ENCODE measurements around the gene MOGAT3.
"Not testable (repeated sequence)": the region's sequence is repeated elsewhere in the genome, so short reads cannot be mapped to it uniquely, and the experiment has no call there.

MOGAT3 gene

GRCh38 chr7:101203740-101204738, 3.2 kb upstream of the MOGAT3 start:
- peak in 2 of 5 experiments; percentile 13 to 27 for DNase-seq

GRCh38 chr7:101202603-101202918, 1.7 kb upstream of the MOGAT3 start:
- no peak for DNase-seq

GRCh38 chr7:101201695-101202602, 1.1 kb upstream of the MOGAT3 start:
- no peak for DNase-seq

GRCh38 chr7:101200504-101200861, 353 bp downstream of the MOGAT3 start:
- no peak for DNase-seq

- DNase-seq: not testable (repeated sequence)
These were observed 1.3 kb downstream of the MOGAT3 start for GRCh38 chr7:101199522-101199921.

GRCh38 chr7:101198476-101198875, 2.4 kb downstream of the MOGAT3 start:
- DNase-seq: no peak

- DNase-seq: no peak
These were observed 2.8 kb downstream of the MOGAT3 start for GRCh38 chr7:101197991-101198390.

GRCh38 chr7:101195884-101196283, 5.0 kb downstream of the MOGAT3 start:
- DNase-seq: no peak

GRCh38 chr7:101189109-101189508, 11.7 kb downstream of the MOGAT3 start:
- DNase-seq: no peak

GRCh38 chr7:101186844-101187428, 13.9 kb downstream of the MOGAT3 start:
- DNase-seq: no peak

- no peak for DNase-seq
These were observed 14.6 kb downstream of the MOGAT3 start for GRCh38 chr7:101186194-101186593.

- DNase-seq: no peak
These were observed 15.5 kb downstream of the MOGAT3 start for GRCh38 chr7:101185258-101185839.

- DNase-seq: no peak
These were observed 20.6 kb downstream of the MOGAT3 start, which contains the start of gene NAT16 for GRCh38 chr7:101180130-101180755. NAT16 (minus strand) TSS chr7:101180293; CDS start chr7:101174807, 5,486 bp downstream.

- no peak for DNase-seq
These were observed 21.1 kb downstream of the MOGAT3 start for GRCh38 chr7:101179713-101180112.

GRCh38 chr7:101179117-101179516, 21.7 kb downstream of the MOGAT3 start:
- DNase-seq: no peak

- DNase-seq: no peak
These were observed 23.2 kb downstream of the MOGAT3 start for GRCh38 chr7:101177644-101178043.

GRCh38 chr7:101175664-101176063, 25.2 kb downstream of the MOGAT3 start:
- DNase-seq: no peak

GRCh38 chr7:101174322-101174854, 26.4 kb downstream of the MOGAT3 start:
- no peak for DNase-seq

- DNase-seq: peak in 4 of 5 experiments; percentile 30 to 70 (median 54)
These were observed 27.0 kb downstream of the MOGAT3 start for GRCh38 chr7:101173752-101174244.

- DNase-seq: no peak
These were observed 27.7 kb downstream of the MOGAT3 start for GRCh38 chr7:101172854-101173751.

Measured in T-helper 2 cell (primary cell).